SK-N-SH (cell line): ENCODE results near the gene GLOD5. TPM values are rescaled to one million over a fixed set of nuclear protein-coding genes. Genes with fewer than 3 reads are reported as not detected.
A peak's percentile ranks its signal among the peaks of the same experiment; 100 is the strongest.

Experiments
- CTCF ChIA-PET: fragments of 300-600, 350-600 bp; formaldehyde crosslinking; extraction: SDS; loops from one replicate; lab custom pipeline; 2021; lab: Yijun Ruan, JAX
- POLR2A ChIA-PET: fragments of 350-600 bp; sonication (Branson Sonifier 250); formaldehyde crosslinking; extraction: SDS; loops from one replicate; lab custom pipeline; 2020; ENCODE audit warnings: antibody characterized with exemption, inconsistent platforms; lab: Yijun Ruan, JAX
- DNase-seq: peaks from one replicate; pipeline ENCODE4 v3.0.0; 2012
- H2AFZ ChIP-seq: fragments of 200-600 bp; sonication (generic); 2 replicates; pipeline ENCODE4 v1.8.1; 2016; ENCODE audit warnings: antibody characterized with exemption, mild to moderate bottlenecking, low read depth
- H3F3A ChIP-seq: fragments of 200-600 bp; sonication (generic); replicated peaks from 2 replicates; pipeline ENCODE3; 2016; ENCODE audit warnings: antibody characterized with exemption, mild to moderate bottlenecking; ENCODE audit not compliant: insufficient read depth
- H3K27ac ChIP-seq, 2 experiments: fragments of 200-500 bp in 1 of 2; fragments of 200-600 bp in 1 of 2; sonication (Bioruptor generic) in 1 of 2; sonication (generic), shearing (Covaris generic) in 1 of 2; 2 replicates each; pipeline versions ENCODE4 v1.5.1 to v1.6.1; 2014 to 2016; ENCODE audit warnings: low read depth in 2 of 2, inconsistent platforms in 1 of 2, low read length in 1 of 2, mild to moderate bottlenecking in 1 of 2, mixed read lengths in 1 of 2
- H3K27me3 ChIP-seq: fragments of 200-600 bp; sonication (generic), shearing (Covaris generic); 2 replicates; pipeline ENCODE4 v1.6.1; 2016; ENCODE audit warnings: mixed run types; ENCODE audit not compliant: insufficient read depth
- H3K36me3 ChIP-seq, 2 experiments: fragments of 200-500 bp in 1 of 2; fragments of 200-600 bp in 1 of 2; sonication (Bioruptor generic) in 1 of 2; sonication (generic) in 1 of 2; replicated peaks in 1 of 2; 2 replicates each; pipeline versions ENCODE3 to v1.5.1; 2014 to 2016; ENCODE audit warnings: low read length in 1 of 2, mild to moderate bottlenecking in 1 of 2; ENCODE audit not compliant: insufficient read depth in 2 of 2, control insufficient read depth in 1 of 2
- H3K4me1 ChIP-seq, 2 experiments: fragments of 200-500 bp in 1 of 2; fragments of 200-600 bp in 1 of 2; sonication (Bioruptor generic) in 1 of 2; sonication (generic), shearing (Covaris generic) in 1 of 2; 2 replicates each; pipeline versions ENCODE4 v1.5.1 to v1.6.1; 2014 to 2016; ENCODE audit warnings: low read depth in 1 of 2, low read length in 1 of 2, mixed run types in 1 of 2; ENCODE audit not compliant: insufficient read depth in 2 of 2, control insufficient read depth in 1 of 2
- H3K4me2 ChIP-seq: fragments of 200-600 bp; sonication (generic), shearing (Covaris generic); 2 replicates; pipeline ENCODE4 v1.6.1; 2017; ENCODE audit warnings: mixed run types
- H3K4me3 ChIP-seq, 2 experiments: fragments of 200-500 bp in 1 of 2; fragments of 200-600 bp in 1 of 2; sonication (Bioruptor generic) in 1 of 2; sonication (generic), shearing (Covaris generic) in 1 of 2; 2 replicates each; pipeline versions ENCODE4 v1.5.1 to v1.8.1; 2014 to 2016; ENCODE audit warnings: low read depth in 2 of 2, inconsistent platforms in 1 of 2, low read length in 1 of 2, mild to moderate bottlenecking in 1 of 2, mixed read lengths in 1 of 2, moderate library complexity in 1 of 2
- H3K79me2 ChIP-seq: fragments of 200-600 bp; sonication (generic); 2 replicates; pipeline ENCODE4 v1.8.1; 2017; ENCODE audit warnings: mild to moderate bottlenecking; ENCODE audit not compliant: insufficient read depth
- H3K9ac ChIP-seq: fragments of 200-600 bp; sonication (generic); 2 replicates; pipeline ENCODE4 v1.6.1; 2017; ENCODE audit warnings: mixed run types
- H3K9me2 ChIP-seq: fragments of 200-600 bp; sonication (generic); 2 replicates; pipeline ENCODE4 v1.6.1; 2017; ENCODE audit warnings: mixed run types
- H3K9me3 ChIP-seq: fragments of 200-600 bp; sonication (generic); 2 replicates; pipeline ENCODE4 v1.6.1; 2017; ENCODE audit warnings: mixed run types, mild to moderate bottlenecking, moderate library complexity
- H4K20me1 ChIP-seq: fragments of 200-600 bp; sonication (generic); 2 replicates; pipeline ENCODE4 v1.6.1; 2017; ENCODE audit warnings: mild to moderate bottlenecking, mixed run types; ENCODE audit not compliant: insufficient read depth
- EZH2phosphoT487 ChIP-seq: fragments of 200-600 bp; sonication (generic); IDR thresholded peaks from 2 replicates; pipeline ENCODE4 v1.6.1; 2017; ENCODE audit warnings: low read depth, mixed run types, mild to moderate bottlenecking, antibody characterized with exemption, moderate library complexity, borderline replicate concordance
- NFIC ChIP-seq: IDR thresholded peaks from 2 replicates; pipeline ENCODE4 v1.4.0; 2012; ENCODE audit warnings: borderline replicate concordance
- RFX5 ChIP-seq: IDR thresholded peaks from 2 replicates; pipeline ENCODE4 v1.6.1; 2012; ENCODE audit warnings: mild to moderate bottlenecking, improper control_type of control experiment, low read length
- SIN3A ChIP-seq: IDR thresholded peaks from 2 replicates; pipeline ENCODE4 v1.6.1; 2012; ENCODE audit warnings: low read depth, mild to moderate bottlenecking, low read length, moderate library complexity, borderline replicate concordance
- YY1 ChIP-seq: IDR thresholded peaks from 2 replicates; pipeline ENCODE4 v1.4.0; 2012; ENCODE audit warnings: low read depth, mild to moderate bottlenecking
- WGBS: methylation state at CpG from one replicate; pipeline ENCODE4 v1.1.6; 2017; ENCODE audit warnings: low lambda C conversion rate; 5-methylcytosine and 5-hydroxymethylcytosine counted together
- polyA plus RNA-seq, 3 experiments: library from polyadenylated mRNA; depleted of rRNA; stranded (reverse); fragments of >200 nt; gene quantifications; 2 replicates each; pipeline ENCODE4 v1.2.3, GENCODE V29; 2012
- TF ChIP-seq, protein P1 (sequence below): IDR thresholded peaks from 2 replicates; pipeline ENCODE4 v1.6.1; 2012; ENCODE audit warnings: mild to moderate bottlenecking, low read depth, low read length, moderate library complexity
- TF ChIP-seq, protein P2 (sequence below): IDR thresholded peaks from 2 replicates; pipeline ENCODE4 v1.4.0; 2012; ENCODE audit warnings: low read depth, borderline replicate concordance
- TF ChIP-seq, protein P3 (sequence below): IDR thresholded peaks from 2 replicates; pipeline ENCODE4 v1.4.0; 2012; ENCODE audit warnings: low read depth, borderline replicate concordance
- TF ChIP-seq, protein P4 (sequence below): IDR thresholded peaks from 2 replicates; pipeline ENCODE4; 2012
- TF ChIP-seq, protein P5 (sequence below): fragments of 150-350 bp; IDR thresholded peaks from 2 replicates; pipeline ENCODE4 v1.6.1; 2016; ENCODE audit warnings: mild to moderate bottlenecking, low read depth, low read length
- TF ChIP-seq, protein P6 (sequence below): IDR thresholded peaks from 2 replicates; pipeline ENCODE4 v1.4.0; 2012; ENCODE audit warnings: low read depth

Gene GLOD5
- polyA plus RNA-seq, 1 of the 3 experiments (the other 2 are of a cell fraction): not detected

DNA sequence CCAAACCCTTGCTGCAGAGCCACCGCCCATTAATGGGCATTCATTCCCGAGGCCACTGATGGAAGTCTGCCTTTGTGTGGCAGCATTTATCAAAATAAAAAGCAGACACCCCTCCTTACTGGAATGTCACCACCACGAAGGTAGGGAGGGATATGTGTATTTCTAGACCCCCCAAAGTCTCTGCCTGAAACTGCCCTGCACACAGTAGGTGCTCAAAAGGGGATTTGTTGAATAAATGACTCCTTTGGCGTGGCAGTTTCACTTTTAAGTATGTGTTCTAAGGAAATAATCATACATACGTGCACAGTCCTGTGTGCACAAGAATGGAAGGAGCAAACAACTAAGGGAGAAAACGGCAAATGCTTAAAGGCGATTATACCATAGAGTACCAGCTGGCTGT, 23.6 kb upstream of the GLOD5 start:
- 29% methylated on average over 7 of the region's 7 CpGs for WGBS
- ChIA-PET POLR2A (interaction anchor here (0.6 to 1.4 kb wide), 5 partner anchors 9 to 106 kb away, joined by 3 to 8 read pairs (median 4); partner anchors contain the start of genes HDAC6 and SUV39H1), CTCF (no interaction called here)
- H3K27ac ChIP-seq: peak overlapping the region; percentile 81 to 86
- H3K9me2 ChIP-seq: no peaks in the 10 kb centered on the region
- H3K9me3 ChIP-seq: no peaks in the 10 kb centered on the region
- no peaks in the 10 kb centered on the region for H4K20me1 ChIP-seq
- DNase-seq: no peak
- no peaks in the 10 kb centered on the region for H3K36me3 ChIP-seq
- TF ChIP-seq, protein P1, sequence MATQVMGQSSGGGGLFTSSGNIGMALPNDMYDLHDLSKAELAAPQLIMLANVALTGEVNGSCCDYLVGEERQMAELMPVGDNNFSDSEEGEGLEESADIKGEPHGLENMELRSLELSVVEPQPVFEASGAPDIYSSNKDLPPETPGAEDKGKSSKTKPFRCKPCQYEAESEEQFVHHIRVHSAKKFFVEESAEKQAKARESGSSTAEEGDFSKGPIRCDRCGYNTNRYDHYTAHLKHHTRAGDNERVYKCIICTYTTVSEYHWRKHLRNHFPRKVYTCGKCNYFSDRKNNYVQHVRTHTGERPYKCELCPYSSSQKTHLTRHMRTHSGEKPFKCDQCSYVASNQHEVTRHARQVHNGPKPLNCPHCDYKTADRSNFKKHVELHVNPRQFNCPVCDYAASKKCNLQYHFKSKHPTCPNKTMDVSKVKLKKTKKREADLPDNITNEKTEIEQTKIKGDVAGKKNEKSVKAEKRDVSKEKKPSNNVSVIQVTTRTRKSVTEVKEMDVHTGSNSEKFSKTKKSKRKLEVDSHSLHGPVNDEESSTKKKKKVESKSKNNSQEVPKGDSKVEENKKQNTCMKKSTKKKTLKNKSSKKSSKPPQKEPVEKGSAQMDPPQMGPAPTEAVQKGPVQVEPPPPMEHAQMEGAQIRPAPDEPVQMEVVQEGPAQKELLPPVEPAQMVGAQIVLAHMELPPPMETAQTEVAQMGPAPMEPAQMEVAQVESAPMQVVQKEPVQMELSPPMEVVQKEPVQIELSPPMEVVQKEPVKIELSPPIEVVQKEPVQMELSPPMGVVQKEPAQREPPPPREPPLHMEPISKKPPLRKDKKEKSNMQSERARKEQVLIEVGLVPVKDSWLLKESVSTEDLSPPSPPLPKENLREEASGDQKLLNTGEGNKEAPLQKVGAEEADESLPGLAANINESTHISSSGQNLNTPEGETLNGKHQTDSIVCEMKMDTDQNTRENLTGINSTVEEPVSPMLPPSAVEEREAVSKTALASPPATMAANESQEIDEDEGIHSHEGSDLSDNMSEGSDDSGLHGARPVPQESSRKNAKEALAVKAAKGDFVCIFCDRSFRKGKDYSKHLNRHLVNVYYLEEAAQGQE: no peak
- TF ChIP-seq YY1 (no peak), NFIC (no peak), RFX5 (no peak), EZH2phosphoT487 (no peak), SIN3A (no peak)
- TF ChIP-seq, protein P2, sequence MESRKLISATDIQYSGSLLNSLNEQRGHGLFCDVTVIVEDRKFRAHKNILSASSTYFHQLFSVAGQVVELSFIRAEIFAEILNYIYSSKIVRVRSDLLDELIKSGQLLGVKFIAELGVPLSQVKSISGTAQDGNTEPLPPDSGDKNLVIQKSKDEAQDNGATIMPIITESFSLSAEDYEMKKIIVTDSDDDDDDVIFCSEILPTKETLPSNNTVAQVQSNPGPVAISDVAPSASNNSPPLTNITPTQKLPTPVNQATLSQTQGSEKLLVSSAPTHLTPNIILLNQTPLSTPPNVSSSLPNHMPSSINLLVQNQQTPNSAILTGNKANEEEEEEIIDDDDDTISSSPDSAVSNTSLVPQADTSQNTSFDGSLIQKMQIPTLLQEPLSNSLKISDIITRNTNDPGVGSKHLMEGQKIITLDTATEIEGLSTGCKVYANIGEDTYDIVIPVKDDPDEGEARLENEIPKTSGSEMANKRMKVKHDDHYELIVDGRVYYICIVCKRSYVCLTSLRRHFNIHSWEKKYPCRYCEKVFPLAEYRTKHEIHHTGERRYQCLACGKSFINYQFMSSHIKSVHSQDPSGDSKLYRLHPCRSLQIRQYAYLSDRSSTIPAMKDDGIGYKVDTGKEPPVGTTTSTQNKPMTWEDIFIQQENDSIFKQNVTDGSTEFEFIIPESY: no peak
- TF ChIP-seq, protein P3, sequence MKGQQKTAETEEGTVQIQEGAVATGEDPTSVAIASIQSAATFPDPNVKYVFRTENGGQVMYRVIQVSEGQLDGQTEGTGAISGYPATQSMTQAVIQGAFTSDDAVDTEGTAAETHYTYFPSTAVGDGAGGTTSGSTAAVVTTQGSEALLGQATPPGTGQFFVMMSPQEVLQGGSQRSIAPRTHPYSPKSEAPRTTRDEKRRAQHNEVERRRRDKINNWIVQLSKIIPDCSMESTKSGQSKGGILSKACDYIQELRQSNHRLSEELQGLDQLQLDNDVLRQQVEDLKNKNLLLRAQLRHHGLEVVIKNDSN: no peak
- TF ChIP-seq, protein P4, sequence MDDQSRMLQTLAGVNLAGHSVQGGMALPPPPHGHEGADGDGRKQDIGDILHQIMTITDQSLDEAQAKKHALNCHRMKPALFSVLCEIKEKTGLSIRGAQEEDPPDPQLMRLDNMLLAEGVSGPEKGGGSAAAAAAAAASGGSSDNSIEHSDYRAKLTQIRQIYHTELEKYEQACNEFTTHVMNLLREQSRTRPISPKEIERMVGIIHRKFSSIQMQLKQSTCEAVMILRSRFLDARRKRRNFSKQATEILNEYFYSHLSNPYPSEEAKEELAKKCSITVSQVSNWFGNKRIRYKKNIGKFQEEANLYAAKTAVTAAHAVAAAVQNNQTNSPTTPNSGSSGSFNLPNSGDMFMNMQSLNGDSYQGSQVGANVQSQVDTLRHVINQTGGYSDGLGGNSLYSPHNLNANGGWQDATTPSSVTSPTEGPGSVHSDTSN: no peak
- TF ChIP-seq, protein P5, sequence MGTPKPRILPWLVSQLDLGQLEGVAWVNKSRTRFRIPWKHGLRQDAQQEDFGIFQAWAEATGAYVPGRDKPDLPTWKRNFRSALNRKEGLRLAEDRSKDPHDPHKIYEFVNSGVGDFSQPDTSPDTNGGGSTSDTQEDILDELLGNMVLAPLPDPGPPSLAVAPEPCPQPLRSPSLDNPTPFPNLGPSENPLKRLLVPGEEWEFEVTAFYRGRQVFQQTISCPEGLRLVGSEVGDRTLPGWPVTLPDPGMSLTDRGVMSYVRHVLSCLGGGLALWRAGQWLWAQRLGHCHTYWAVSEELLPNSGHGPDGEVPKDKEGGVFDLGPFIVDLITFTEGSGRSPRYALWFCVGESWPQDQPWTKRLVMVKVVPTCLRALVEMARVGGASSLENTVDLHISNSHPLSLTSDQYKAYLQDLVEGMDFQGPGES: no peak
- TF ChIP-seq, protein P6, sequence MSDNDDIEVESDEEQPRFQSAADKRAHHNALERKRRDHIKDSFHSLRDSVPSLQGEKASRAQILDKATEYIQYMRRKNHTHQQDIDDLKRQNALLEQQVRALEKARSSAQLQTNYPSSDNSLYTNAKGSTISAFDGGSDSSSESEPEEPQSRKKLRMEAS: no peak
- no peaks in the 10 kb centered on the region for H3K79me2 ChIP-seq
- H3K4me3 ChIP-seq: peak overlapping the region; percentile 52 to 64
- peak overlapping the region; percentile 74; the same call in 1 of the 2 replicates for H2AFZ ChIP-seq
- peak overlapping the region; percentile 84 for H3K9ac ChIP-seq
- peaks cover 4 to 6% of the 10 kb centered on the region in 2 experiments; a peak in 1 of 4 replicates for H3K4me1 ChIP-seq
- peak overlapping the region; percentile 80 for H3K4me2 ChIP-seq
- no peaks in the 10 kb centered on the region for H3F3A ChIP-seq
- peaks cover 9% of the 10 kb centered on the region; the same call in 1 of the 2 replicates for H3K27me3 ChIP-seq
